ENCODE results near the gene ZFYVE28.
A peak's percentile ranks its signal among the peaks of the same experiment; 100 is the strongest.

Gene ZFYVE28

GRCh38 chr4:2413821-2414610 is 4.4 kb downstream of the ZFYVE28 start:
- no peak for TF ChIP-seq CTCF (IDR thresholded peaks at IDR 0.05; ENCODE audit: extremely low read depth, insufficient read depth, missing control alignments)
- no peak for DNase-seq (ENCODE audit: low spot score)

GRCh38 chr4:2412885-2413716 is 5.3 kb downstream of the ZFYVE28 start:
- TF ChIP-seq CTCF (IDR thresholded peaks at IDR 0.05; ENCODE audit: extremely low read depth, insufficient read depth, missing control alignments): no peak
- in situ Hi-C loops (cut with MboI; ENCODE audit: low pct_unique_long_range_greater_than_20kb, low sequenced_read_pairs, unreplicated experiment): no loop called here
- DNase-seq (ENCODE audit: low spot score): peak; percentile 71

More at GRCh38 chr4:2413821-2414610, 4.4 kb downstream of the ZFYVE28 start:
- in situ Hi-C loops (cut with MboI; ENCODE audit: low pct_unique_long_range_greater_than_20kb, low sequenced_read_pairs, unreplicated experiment): no loop called here

- TF ChIP-seq CTCF (IDR thresholded peaks at IDR 0.05; ENCODE audit: extremely low read depth, insufficient read depth, missing control alignments): no peak
These were observed 5.9 kb downstream of the ZFYVE28 start for GRCh38 chr4:2412534-2412884.

GRCh38 chr4:2411786-2412510 is 6.5 kb downstream of the ZFYVE28 start:
- in situ Hi-C loops (cut with MboI; ENCODE audit: low pct_unique_long_range_greater_than_20kb, low sequenced_read_pairs, unreplicated experiment): no loop called here
- DNase-seq (ENCODE audit: low spot score): peak; percentile 83
- no peak for TF ChIP-seq CTCF (IDR thresholded peaks at IDR 0.05; ENCODE audit: extremely low read depth, insufficient read depth, missing control alignments)

More at GRCh38 chr4:2412534-2412884, 5.9 kb downstream of the ZFYVE28 start:
- DNase-seq (ENCODE audit: low spot score): peak; percentile 69
- in situ Hi-C loops (cut with MboI; ENCODE audit: low pct_unique_long_range_greater_than_20kb, low sequenced_read_pairs, unreplicated experiment): no loop called here

GRCh38 chr4:2409381-2409783 is 9.1 kb downstream of the ZFYVE28 start:
- no peak for DNase-seq (ENCODE audit: low spot score)
- TF ChIP-seq CTCF (IDR thresholded peaks at IDR 0.05; ENCODE audit: extremely low read depth, insufficient read depth, missing control alignments): no peak
- in situ Hi-C loops (cut with MboI; ENCODE audit: low pct_unique_long_range_greater_than_20kb, low sequenced_read_pairs, unreplicated experiment): no loop called here

- DNase-seq (ENCODE audit: low spot score): no peak
- in situ Hi-C loops (cut with MboI; ENCODE audit: low pct_unique_long_range_greater_than_20kb, low sequenced_read_pairs, unreplicated experiment): no loop called here
- TF ChIP-seq CTCF (IDR thresholded peaks at IDR 0.05; ENCODE audit: extremely low read depth, insufficient read depth, missing control alignments): no peak
These were observed 9.5 kb downstream of the ZFYVE28 start for GRCh38 chr4:2408976-2409375.

Measured in GM13977 (cell line).